A549 (cell line): Measurements from ENCODE around the gene INO80. TPM values are rescaled to one million over a fixed set of nuclear protein-coding genes. Genes with fewer than 3 reads are reported as not detected.
A peak's percentile ranks its signal among the peaks of the same experiment; 100 is the strongest.

Experiments
- ATAC-seq, 2 experiments: fragments of 200-7000 bp in 1 of 2; fragments of >200 bp in 1 of 2; cut with Nextera tagmentation in 1 of 2; cut with Tn5 transposase in 1 of 2; 3 replicates each; pipeline versions ENCODE4 v1.8.0 to v1.9.1; 2018 to 2020; ENCODE audit warnings: mild to moderate bottlenecking in 1 of 2, moderate library complexity in 1 of 2
- CTCF ChIA-PET: fragments of 300-600 bp; sonication (Branson Sonifier 250); formaldehyde crosslinking; extraction: SDS; loops from one replicate; lab custom pipeline; 2021; ENCODE audit warnings: antibody characterized with exemption, inconsistent platforms; lab: Yijun Ruan, JAX
- POLR2A ChIA-PET: fragments of 350-600 bp; formaldehyde crosslinking; extraction: SDS; loops from one replicate; lab custom pipeline; 2021; ENCODE audit warnings: antibody characterized with exemption, inconsistent platforms; lab: Yijun Ruan, JAX
- DNase-seq, 2 experiments: peaks; one replicate each; pipeline versions ENCODE4 v3.0.0 to v3.0.0-alpha.2; 2011 to 2016; ENCODE audit warnings: low read depth in 1 of 2, low spot score in 1 of 2
- FAIRE-seq: peaks from 2 replicates; lab custom pipeline; 2011; peaks lifted over from hg19 to GRCh38; lab: Jason Lieb, UNC
- H3K27ac ChIP-seq, 2 experiments: fragments of >200 bp; sonication (Bioruptor Twin); formaldehyde crosslinking; 3 replicates each; pipeline ENCODE4 v1.5.1; 2016 to 2017
- H3K4me1 ChIP-seq: fragments of >200 bp; sonication (Bioruptor Twin); formaldehyde crosslinking; 3 replicates; pipeline ENCODE4 v1.6.1; 2016
- H3K4me2 ChIP-seq: fragments of >200 bp; sonication (Bioruptor Twin); formaldehyde crosslinking; 3 replicates; pipeline ENCODE4 v1.6.1; 2016
- H3K4me3 ChIP-seq: fragments of >200 bp; sonication (Bioruptor Twin); formaldehyde crosslinking; 3 replicates; pipeline ENCODE4 v1.5.1; 2016
- H3K9me3 ChIP-seq: fragments of >200 bp; sonication (Bioruptor Twin); formaldehyde crosslinking; 3 replicates; pipeline ENCODE4 v1.6.1; 2016
- CEBPB ChIP-seq, 2 experiments: fragments of >200 bp in 1 of 2; sonication (Bioruptor Twin) in 1 of 2; formaldehyde crosslinking in 1 of 2; IDR thresholded peaks; 2 replicates each; pipeline ENCODE4 v1.6.1; 2012 to 2016
- CHD2 ChIP-seq: fragments of 150-350 bp; IDR thresholded peaks from 2 replicates; pipeline ENCODE4 v1.6.1; 2014; ENCODE audit warnings: low read length; ENCODE audit not compliant: partially characterized antibody
- CHD4 ChIP-seq: fragments of 200-600 bp; sonication (generic); IDR thresholded peaks from 2 replicates; pipeline ENCODE4 v1.6.1; 2016; ENCODE audit warnings: antibody characterized with exemption, mild to moderate bottlenecking, borderline replicate concordance
- EHF ChIP-seq: fragments of 250-450 bp; sonication (Bioruptor Pico); IDR thresholded peaks from 2 replicates; pipeline ENCODE4 v1.5.0; 2020; ENCODE audit warnings: mild to moderate bottlenecking
- EHMT2 ChIP-seq: fragments of 200-600 bp; sonication (generic); IDR thresholded peaks from 2 replicates; pipeline ENCODE4 v1.6.1; 2016; ENCODE audit warnings: antibody characterized with exemption, low read depth, mild to moderate bottlenecking, moderate library complexity
- EP300 ChIP-seq, 2 experiments: fragments of >200 bp; sonication (Bioruptor Twin); formaldehyde crosslinking; IDR thresholded peaks; 2 replicates in 1 of 2; 3 replicates in 1 of 2; pipeline ENCODE4 v1.6.1; 2016 to 2017
- ESRRA ChIP-seq: fragments of 150-350 bp; IDR thresholded peaks from 2 replicates; pipeline ENCODE4 v1.6.1; 2014; ENCODE audit warnings: mild to moderate bottlenecking, low read length, borderline replicate concordance
- FOSL2 ChIP-seq, 2 experiments: fragments of 450-650 bp in 1 of 2; fragments of >200 bp in 1 of 2; sonication (Bioruptor Twin) in 1 of 2; formaldehyde crosslinking; IDR thresholded peaks; 2 replicates each; pipeline versions ENCODE4 v1.5.0 to v1.6.1; 2016 to 2020; ENCODE audit warnings: mild to moderate bottlenecking in 1 of 2, moderate library complexity in 1 of 2
- FOXS1 ChIP-seq: fragments of 250-450 bp; sonication (Bioruptor Pico); IDR thresholded peaks from 2 replicates; pipeline ENCODE4 v1.5.0; 2020; ENCODE audit warnings: mild to moderate bottlenecking, moderate library complexity
- HDAC2 ChIP-seq: fragments of 200-600 bp; sonication (generic); IDR thresholded peaks from 2 replicates; pipeline ENCODE4 v1.6.1; 2016
- HEYL ChIP-seq: fragments of 250-450 bp; sonication (Bioruptor Pico); IDR thresholded peaks from 2 replicates; pipeline ENCODE4 v1.8.0; 2021; ENCODE audit warnings: mild to moderate bottlenecking, moderate library complexity
- HOXB13 ChIP-seq: fragments of 250-450 bp; sonication (Bioruptor Pico); IDR thresholded peaks from 2 replicates; pipeline ENCODE4 v1.5.0; 2020; ENCODE audit warnings: low read depth, mild to moderate bottlenecking, moderate library complexity
- HOXB5 ChIP-seq: fragments of 250-450 bp; sonication (Bioruptor Pico); IDR thresholded peaks from 2 replicates; pipeline ENCODE4 v1.5.0; 2020; ENCODE audit warnings: mild to moderate bottlenecking, moderate library complexity
- JUN ChIP-seq, 2 experiments: fragments of >200 bp; sonication (Bioruptor Twin); formaldehyde crosslinking; IDR thresholded peaks; 2 replicates in 1 of 2; 3 replicates in 1 of 2; pipeline ENCODE4 v1.6.1; 2016 to 2017
- KDM5A ChIP-seq: fragments of 200-600 bp; sonication (generic); IDR thresholded peaks from 2 replicates; pipeline ENCODE4 v1.6.1; 2016; ENCODE audit warnings: antibody characterized with exemption, mild to moderate bottlenecking
- NFE2L2 ChIP-seq: fragments of 150-350 bp; conservative IDR thresholded peaks from 2 replicates; pipeline ENCODE4 v1.6.1; 2014; ENCODE audit warnings: low read length
- POLR2A ChIP-seq: IDR thresholded peaks from 2 replicates; pipeline ENCODE4 v1.6.1; 2012; ENCODE audit warnings: mild to moderate bottlenecking, low read length
- POLR2AphosphoS2 ChIP-seq: conservative IDR thresholded peaks from 2 replicates; pipeline ENCODE4 v1.6.1; 2012; ENCODE audit warnings: low read length, improper control_type of control experiment, inconsistent platforms
- RAD21 ChIP-seq, 2 experiments: fragments of >200 bp in 1 of 2; sonication (Bioruptor Twin) in 1 of 2; formaldehyde crosslinking in 1 of 2; IDR thresholded peaks in 1 of 2; conservative IDR thresholded peaks in 1 of 2; 2 replicates in 1 of 2; 3 replicates in 1 of 2; pipeline ENCODE4 v1.6.1; 2012 to 2018; ENCODE audit warnings: inconsistent platforms in 1 of 2
- RFX5 ChIP-seq: fragments of 450-650 bp; IDR thresholded peaks from 2 replicates; pipeline ENCODE4 v1.7.1; 2014; ENCODE audit warnings: antibody characterized with exemption, mild to moderate bottlenecking, moderate library complexity
- SMC3 ChIP-seq: fragments of >200 bp; sonication (Bioruptor Twin); formaldehyde crosslinking; IDR thresholded peaks from 3 replicates; pipeline ENCODE4 v1.6.1; 2018; ENCODE audit warnings: inconsistent platforms
- TFCP2L1 ChIP-seq: fragments of 250-450 bp; sonication (Bioruptor Pico); IDR thresholded peaks from 2 replicates; pipeline ENCODE4 v1.5.0; 2021; ENCODE audit warnings: mild to moderate bottlenecking
- TP53 ChIP-seq: fragments of 250-450 bp; sonication (Bioruptor Pico); IDR thresholded peaks from 2 replicates; pipeline ENCODE4 v1.5.0; 2021; ENCODE audit warnings: mild to moderate bottlenecking, moderate library complexity
- ZSCAN20 ChIP-seq: fragments of 250-450 bp; sonication (Bioruptor Pico); IDR thresholded peaks from 2 replicates; pipeline ENCODE4 v1.8.0; 2022; ENCODE audit warnings: mild to moderate bottlenecking, moderate library complexity
- WGBS: methylation state at CpG from one replicate; pipeline ENCODE4 v1.1.6; 2017; ENCODE audit errors: missing lambda C conversion rate; 5-methylcytosine and 5-hydroxymethylcytosine counted together
- polyA plus RNA-seq, 4 experiments: library from polyadenylated mRNA; depleted of rRNA in 3 of 4; stranded (reverse); fragments of >200 nt; fragmentation: RNase III in 1 of 4; extraction: RNeasy Plus Mini Kit Qiagen cat#74134 plus additional on column Dnase treatment in 1 of 4; gene quantifications; 2 replicates in 3 of 4; 3 replicates in 1 of 4; pipeline ENCODE4 v1.2.3, GENCODE V29; 2011 to 2017
- TF ChIP-seq, protein P1 (sequence below): fragments of 250-450 bp; sonication (Bioruptor Pico); IDR thresholded peaks from 2 replicates; pipeline ENCODE4 v1.5.0; 2021; ENCODE audit warnings: mild to moderate bottlenecking, moderate library complexity, borderline replicate concordance
- TF ChIP-seq, protein P2 (sequence below): IDR thresholded peaks from 2 replicates; pipeline ENCODE4 v1.6.1; 2012
- TF ChIP-seq, protein P3 (sequence below): fragments of >200 bp; sonication (Bioruptor Twin); formaldehyde crosslinking; IDR thresholded peaks from 3 replicates; pipeline ENCODE4 v1.5.1; 2016
- TF ChIP-seq, protein P4 (sequence below): fragments of 200-600 bp; sonication (generic); IDR thresholded peaks from 2 replicates; pipeline ENCODE4 v1.6.1; 2016; ENCODE audit warnings: antibody characterized with exemption, mild to moderate bottlenecking, moderate library complexity
- TF ChIP-seq, protein P5 (sequence below): IDR thresholded peaks from 2 replicates; pipeline ENCODE4 v1.6.1; 2012; ENCODE audit warnings: low read depth, borderline replicate concordance
- TF ChIP-seq, protein P6 (sequence below): fragments of >200 bp; sonication (Bioruptor Twin); formaldehyde crosslinking; IDR thresholded peaks from 2 replicates; pipeline ENCODE4 v1.6.1; 2016

The INO80 gene
- polyA plus RNA-seq, 2 of the 4 experiments (the other 2 are of a cell fraction): 6.7 to 10.9 TPM

DNA sequence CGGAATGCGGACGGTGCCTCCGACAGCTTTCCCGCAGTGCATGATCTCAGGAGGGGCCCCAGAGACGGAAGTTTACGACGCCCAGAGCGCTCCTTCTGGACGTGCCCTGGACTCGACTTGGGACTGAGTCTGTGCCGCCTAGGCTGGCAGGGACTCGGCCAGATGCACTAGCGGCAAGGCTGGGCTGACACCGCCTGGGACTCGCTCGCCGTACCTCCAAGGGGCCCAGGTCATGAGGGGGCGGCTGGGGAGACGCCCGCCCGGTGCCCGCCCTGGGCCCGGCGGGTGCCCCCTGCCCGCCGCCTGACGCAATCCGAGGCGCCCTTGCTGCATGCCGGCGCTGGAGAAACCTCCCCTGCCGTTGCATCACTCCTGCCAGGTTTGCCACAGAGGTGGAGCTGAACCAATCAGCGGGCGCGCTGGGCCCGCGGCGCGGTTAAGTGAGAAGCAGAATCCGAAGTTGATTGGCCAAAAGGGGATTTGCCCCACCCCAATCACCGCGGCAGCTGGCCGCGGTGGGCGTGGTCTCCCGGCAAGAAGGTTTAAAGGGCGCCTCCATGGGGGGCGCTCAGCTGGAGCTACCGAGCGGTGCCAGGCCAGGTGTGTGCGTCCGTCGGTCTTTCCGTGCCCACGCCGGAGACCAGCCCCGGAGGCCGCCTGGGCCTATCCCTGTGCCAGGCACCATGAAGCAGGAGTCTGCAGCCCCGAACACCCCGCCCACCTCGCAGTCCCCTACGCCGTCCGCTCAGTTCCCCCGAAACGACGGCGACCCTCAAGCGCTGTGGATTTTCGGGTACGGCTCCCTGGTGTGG lies 163.0 kb downstream of the INO80 start, which contains the start of gene CHAC1:
Gene CHAC1, plus strand, starts transcription at position 571 of the 812 bp plus-strand sequence. Its CDS starts 113 bp downstream, at position 684.
- POLR2A ChIA-PET: interaction anchor here (0.6 to 1.9 kb wide), 13 partner anchors 9 to 278 kb away, joined by 3 to 29 read pairs (median 4); partner anchors contain the start of genes CHP1, DLL4, EXD1 and INO80
- ATAC-seq (peak; percentile 96), DNase-seq (peak; percentile 94 to 97), FAIRE-seq (no peak)
- Histone ChIP-seq H3K9me3 (no peaks in the 10 kb centered on the region), H3K4me2 (peak within 1 kb of the TSS; percentile 100), H3K4me1 (peaks cover 33% of the 10 kb centered on the region), H3K27ac (peak within 1 kb of the TSS; percentile 98 to 99), H3K4me3 (peak within 1 kb of the TSS; percentile 94)
- WGBS: 6% methylated on average over 10 of the region's 72 CpGs
- CTCF ChIA-PET: interaction anchor here (0.6 to 8.7 kb wide), 5 partner anchors 11 to 288 kb away, joined by 3 to 76 read pairs (median 3); no protein-coding TSS in a partner anchor
- TF ChIP-seq, protein P1, sequence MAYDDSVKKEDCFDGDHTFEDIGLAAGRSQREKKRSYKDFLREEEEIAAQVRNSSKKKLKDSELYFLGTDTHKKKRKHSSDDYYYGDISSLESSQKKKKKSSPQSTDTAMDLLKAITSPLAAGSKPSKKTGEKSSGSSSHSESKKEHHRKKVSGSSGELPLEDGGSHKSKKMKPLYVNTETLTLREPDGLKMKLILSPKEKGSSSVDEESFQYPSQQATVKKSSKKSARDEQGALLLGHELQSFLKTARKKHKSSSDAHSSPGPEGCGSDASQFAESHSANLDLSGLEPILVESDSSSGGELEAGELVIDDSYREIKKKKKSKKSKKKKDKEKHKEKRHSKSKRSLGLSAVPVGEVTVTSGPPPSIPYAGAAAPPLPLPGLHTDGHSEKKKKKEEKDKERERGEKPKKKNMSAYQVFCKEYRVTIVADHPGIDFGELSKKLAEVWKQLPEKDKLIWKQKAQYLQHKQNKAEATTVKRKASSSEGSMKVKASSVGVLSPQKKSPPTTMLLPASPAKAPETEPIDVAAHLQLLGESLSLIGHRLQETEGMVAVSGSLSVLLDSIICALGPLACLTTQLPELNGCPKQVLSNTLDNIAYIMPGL (CRISPR knock-in tag): no peak
- TF ChIP-seq EHF (CRISPR knock-in tag) (no peak), ESRRA (no peak), HOXB5 (CRISPR knock-in tag) (no peak), POLR2A (no peak; the same call in none of the 2 replicates), SMC3 (no peak), HOXB13 (CRISPR knock-in tag) (no peak), CEBPB (IDR thresholded peaks at IDR 0.05) (peak; percentile 94 to 97), NFE2L2 (no peak), TP53 (CRISPR knock-in tag) (no peak), TFCP2L1 (CRISPR knock-in tag) (no peak), CHD4 (no peak), HEYL (CRISPR knock-in tag) (no peak), KDM5A (no peak), HDAC2 (no peak), FOXS1 (CRISPR knock-in tag) (no peak), EP300 (IDR thresholded peaks at IDR 0.05) (no peak), EHMT2 (no peak), POLR2AphosphoS2 (no peak), JUN (IDR thresholded peaks at IDR 0.05) (peak; percentile 56 to 91), ZSCAN20 (CRISPR knock-in tag) (no peak), CHD2 (no peak), FOSL2 (IDR thresholded peaks at IDR 0.05) (no peak), FOSL2 (CRISPR knock-in tag; IDR thresholded peaks at IDR 0.05) (0 out of 2 replicates have a peak, but pooled peaks have one; percentile 8), RFX5 (0 out of 2 replicates have a peak, but pooled peaks have one; percentile 45), RAD21 (conservative IDR thresholded peaks at IDR 0.05 in 1 of 2, IDR thresholded peaks at IDR 0.05 in 1 of 2) (no peak)
- TF ChIP-seq, protein P2, sequence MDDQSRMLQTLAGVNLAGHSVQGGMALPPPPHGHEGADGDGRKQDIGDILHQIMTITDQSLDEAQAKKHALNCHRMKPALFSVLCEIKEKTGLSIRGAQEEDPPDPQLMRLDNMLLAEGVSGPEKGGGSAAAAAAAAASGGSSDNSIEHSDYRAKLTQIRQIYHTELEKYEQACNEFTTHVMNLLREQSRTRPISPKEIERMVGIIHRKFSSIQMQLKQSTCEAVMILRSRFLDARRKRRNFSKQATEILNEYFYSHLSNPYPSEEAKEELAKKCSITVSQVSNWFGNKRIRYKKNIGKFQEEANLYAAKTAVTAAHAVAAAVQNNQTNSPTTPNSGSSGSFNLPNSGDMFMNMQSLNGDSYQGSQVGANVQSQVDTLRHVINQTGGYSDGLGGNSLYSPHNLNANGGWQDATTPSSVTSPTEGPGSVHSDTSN: peak; percentile 35; the same call in 1 of the 2 replicates
- TF ChIP-seq, protein P3, sequence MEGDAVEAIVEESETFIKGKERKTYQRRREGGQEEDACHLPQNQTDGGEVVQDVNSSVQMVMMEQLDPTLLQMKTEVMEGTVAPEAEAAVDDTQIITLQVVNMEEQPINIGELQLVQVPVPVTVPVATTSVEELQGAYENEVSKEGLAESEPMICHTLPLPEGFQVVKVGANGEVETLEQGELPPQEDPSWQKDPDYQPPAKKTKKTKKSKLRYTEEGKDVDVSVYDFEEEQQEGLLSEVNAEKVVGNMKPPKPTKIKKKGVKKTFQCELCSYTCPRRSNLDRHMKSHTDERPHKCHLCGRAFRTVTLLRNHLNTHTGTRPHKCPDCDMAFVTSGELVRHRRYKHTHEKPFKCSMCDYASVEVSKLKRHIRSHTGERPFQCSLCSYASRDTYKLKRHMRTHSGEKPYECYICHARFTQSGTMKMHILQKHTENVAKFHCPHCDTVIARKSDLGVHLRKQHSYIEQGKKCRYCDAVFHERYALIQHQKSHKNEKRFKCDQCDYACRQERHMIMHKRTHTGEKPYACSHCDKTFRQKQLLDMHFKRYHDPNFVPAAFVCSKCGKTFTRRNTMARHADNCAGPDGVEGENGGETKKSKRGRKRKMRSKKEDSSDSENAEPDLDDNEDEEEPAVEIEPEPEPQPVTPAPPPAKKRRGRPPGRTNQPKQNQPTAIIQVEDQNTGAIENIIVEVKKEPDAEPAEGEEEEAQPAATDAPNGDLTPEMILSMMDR: no peak
- TF ChIP-seq, protein P4, sequence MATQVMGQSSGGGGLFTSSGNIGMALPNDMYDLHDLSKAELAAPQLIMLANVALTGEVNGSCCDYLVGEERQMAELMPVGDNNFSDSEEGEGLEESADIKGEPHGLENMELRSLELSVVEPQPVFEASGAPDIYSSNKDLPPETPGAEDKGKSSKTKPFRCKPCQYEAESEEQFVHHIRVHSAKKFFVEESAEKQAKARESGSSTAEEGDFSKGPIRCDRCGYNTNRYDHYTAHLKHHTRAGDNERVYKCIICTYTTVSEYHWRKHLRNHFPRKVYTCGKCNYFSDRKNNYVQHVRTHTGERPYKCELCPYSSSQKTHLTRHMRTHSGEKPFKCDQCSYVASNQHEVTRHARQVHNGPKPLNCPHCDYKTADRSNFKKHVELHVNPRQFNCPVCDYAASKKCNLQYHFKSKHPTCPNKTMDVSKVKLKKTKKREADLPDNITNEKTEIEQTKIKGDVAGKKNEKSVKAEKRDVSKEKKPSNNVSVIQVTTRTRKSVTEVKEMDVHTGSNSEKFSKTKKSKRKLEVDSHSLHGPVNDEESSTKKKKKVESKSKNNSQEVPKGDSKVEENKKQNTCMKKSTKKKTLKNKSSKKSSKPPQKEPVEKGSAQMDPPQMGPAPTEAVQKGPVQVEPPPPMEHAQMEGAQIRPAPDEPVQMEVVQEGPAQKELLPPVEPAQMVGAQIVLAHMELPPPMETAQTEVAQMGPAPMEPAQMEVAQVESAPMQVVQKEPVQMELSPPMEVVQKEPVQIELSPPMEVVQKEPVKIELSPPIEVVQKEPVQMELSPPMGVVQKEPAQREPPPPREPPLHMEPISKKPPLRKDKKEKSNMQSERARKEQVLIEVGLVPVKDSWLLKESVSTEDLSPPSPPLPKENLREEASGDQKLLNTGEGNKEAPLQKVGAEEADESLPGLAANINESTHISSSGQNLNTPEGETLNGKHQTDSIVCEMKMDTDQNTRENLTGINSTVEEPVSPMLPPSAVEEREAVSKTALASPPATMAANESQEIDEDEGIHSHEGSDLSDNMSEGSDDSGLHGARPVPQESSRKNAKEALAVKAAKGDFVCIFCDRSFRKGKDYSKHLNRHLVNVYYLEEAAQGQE: no peak
- TF ChIP-seq, protein P5, sequence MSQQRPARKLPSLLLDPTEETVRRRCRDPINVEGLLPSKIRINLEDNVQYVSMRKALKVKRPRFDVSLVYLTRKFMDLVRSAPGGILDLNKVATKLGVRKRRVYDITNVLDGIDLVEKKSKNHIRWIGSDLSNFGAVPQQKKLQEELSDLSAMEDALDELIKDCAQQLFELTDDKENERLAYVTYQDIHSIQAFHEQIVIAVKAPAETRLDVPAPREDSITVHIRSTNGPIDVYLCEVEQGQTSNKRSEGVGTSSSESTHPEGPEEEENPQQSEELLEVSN: no peak
- TF ChIP-seq, protein P6, sequence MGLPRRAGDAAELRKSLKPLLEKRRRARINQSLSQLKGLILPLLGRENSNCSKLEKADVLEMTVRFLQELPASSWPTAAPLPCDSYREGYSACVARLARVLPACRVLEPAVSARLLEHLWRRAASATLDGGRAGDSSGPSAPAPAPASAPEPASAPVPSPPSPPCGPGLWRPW: no peak
